ENCODE data around the gene FAM151A. TPM values are rescaled to one million over a fixed set of nuclear protein-coding genes. Genes with fewer than 3 reads are reported as not detected.

The FAM151A gene
- polyA plus RNA-seq, 1 donor (not counting 4 experiments of a cell fraction or from before 2014, with no cell fraction given): 0.07 TPM

DNA sequence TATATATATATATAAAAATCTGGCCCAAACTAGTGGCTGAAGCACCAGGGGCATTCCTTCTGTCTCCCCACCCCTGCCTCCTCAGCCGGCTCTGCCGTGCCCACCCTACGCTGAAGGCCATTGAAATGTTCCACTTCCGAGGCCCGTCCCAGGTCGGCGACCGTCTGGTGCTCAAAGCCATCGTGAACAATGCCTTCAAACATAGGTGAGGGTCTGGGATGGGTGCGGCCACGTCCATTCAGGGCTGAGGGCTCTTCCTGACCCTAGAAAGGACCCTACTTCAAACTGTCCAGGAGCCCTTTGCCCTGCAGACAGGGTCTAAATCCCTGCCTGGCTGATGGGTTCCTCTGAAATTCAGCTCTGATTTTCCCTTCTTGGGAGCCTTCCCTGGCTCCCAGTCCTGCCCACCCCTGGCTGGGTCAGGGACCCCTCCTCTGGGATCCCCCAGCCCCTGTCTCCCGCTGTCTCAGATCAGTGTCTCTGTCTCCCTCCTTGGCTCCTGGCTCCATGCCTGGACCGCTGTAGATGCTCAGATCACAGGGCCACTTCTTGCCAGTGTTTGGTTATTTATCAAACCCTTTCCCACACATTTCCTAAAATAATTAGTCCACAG is 24.0 kb downstream of the FAM151A start:
- Histone ChIP-seq H4K20me1 (ENCODE audit: control insufficient read depth, extremely low read depth, insufficient read depth, low read length) (no peaks in the 10 kb centered on the region), H2AFZ (ENCODE audit: control insufficient read depth, low read length) (no peak overlapping the region), H3K4me3 (ENCODE audit: control insufficient read depth in 2 of 3, extremely low read depth in 1 of 3, insufficient read depth in 2 of 3, low read depth in 1 of 3, low read length in 3 of 3) (no peak overlapping the region), H3K36me3 (ENCODE audit: control insufficient read depth in 2 of 2, extremely low read depth in 1 of 2, insufficient read depth in 2 of 2, low read length in 2 of 2) (no peaks in the 10 kb centered on the region), H3K9ac (ENCODE audit: control insufficient read depth, extremely low read depth, insufficient read depth, low read length) (no peak overlapping the region), H3K27ac (ENCODE audit: control insufficient read depth, insufficient read depth, low read length) (no peak overlapping the region), H3K79me2 (ENCODE audit: control insufficient read depth, insufficient read depth, low read length) (no peaks in the 10 kb centered on the region), H3K9me3 (ENCODE audit: control insufficient read depth, low read depth, low read length) (no peaks in the 10 kb centered on the region), H3K4me2 (ENCODE audit: control insufficient read depth, extremely low read depth, insufficient read depth, low read depth, low read length) (no peak overlapping the region), H3K9me1 (ENCODE audit: control insufficient read depth, extremely low read depth, insufficient read depth, low read length) (no peaks in the 10 kb centered on the region), H3K4me1 (ENCODE audit: control insufficient read depth, extremely low read depth, insufficient read depth, low read length) (peaks cover 6% of the 10 kb centered on the region), H3K27me3 (ENCODE audit: control insufficient read depth, extremely low read depth, insufficient read depth, low read length) (no peaks in the 10 kb centered on the region)
- FAIRE-seq: no peak
- DNase-seq (ENCODE audit: low read depth, low spot score): no peak
- TF ChIP-seq, protein P1, sequence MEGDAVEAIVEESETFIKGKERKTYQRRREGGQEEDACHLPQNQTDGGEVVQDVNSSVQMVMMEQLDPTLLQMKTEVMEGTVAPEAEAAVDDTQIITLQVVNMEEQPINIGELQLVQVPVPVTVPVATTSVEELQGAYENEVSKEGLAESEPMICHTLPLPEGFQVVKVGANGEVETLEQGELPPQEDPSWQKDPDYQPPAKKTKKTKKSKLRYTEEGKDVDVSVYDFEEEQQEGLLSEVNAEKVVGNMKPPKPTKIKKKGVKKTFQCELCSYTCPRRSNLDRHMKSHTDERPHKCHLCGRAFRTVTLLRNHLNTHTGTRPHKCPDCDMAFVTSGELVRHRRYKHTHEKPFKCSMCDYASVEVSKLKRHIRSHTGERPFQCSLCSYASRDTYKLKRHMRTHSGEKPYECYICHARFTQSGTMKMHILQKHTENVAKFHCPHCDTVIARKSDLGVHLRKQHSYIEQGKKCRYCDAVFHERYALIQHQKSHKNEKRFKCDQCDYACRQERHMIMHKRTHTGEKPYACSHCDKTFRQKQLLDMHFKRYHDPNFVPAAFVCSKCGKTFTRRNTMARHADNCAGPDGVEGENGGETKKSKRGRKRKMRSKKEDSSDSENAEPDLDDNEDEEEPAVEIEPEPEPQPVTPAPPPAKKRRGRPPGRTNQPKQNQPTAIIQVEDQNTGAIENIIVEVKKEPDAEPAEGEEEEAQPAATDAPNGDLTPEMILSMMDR (optimal IDR thresholded peaks at IDR 0.05 in 1 of 3, IDR thresholded peaks at IDR 0.05 in 1 of 3, conservative IDR thresholded peaks at IDR 0.05 in 1 of 3; ENCODE audit: extremely low read depth in 1 of 3, insufficient read depth in 2 of 3, low read length in 3 of 3): no peak
- TF ChIP-seq EZH2 (IDR thresholded peaks at IDR 0.05; ENCODE audit: low read length): no peak
- dilution Hi-C loops (cut with MboI; ENCODE audit: extremely low pct_ligation_motif_present, low sequenced_read_pairs): no loop called here

- TF ChIP-seq, protein P1 (optimal IDR thresholded peaks at IDR 0.05 in 1 of 3, IDR thresholded peaks at IDR 0.05 in 1 of 3, conservative IDR thresholded peaks at IDR 0.05 in 1 of 3; ENCODE audit: extremely low read depth in 1 of 3, insufficient read depth in 2 of 3, low read length in 3 of 3): no peak
- no peak for TF ChIP-seq EZH2 (IDR thresholded peaks at IDR 0.05; ENCODE audit: low read length)
- H3K4me2 ChIP-seq (ENCODE audit: control insufficient read depth, extremely low read depth, insufficient read depth, low read depth, low read length): no peak overlapping the region
- H3K4me3 ChIP-seq (ENCODE audit: control insufficient read depth in 2 of 3, extremely low read depth in 1 of 3, insufficient read depth in 2 of 3, low read depth in 1 of 3, low read length in 3 of 3): no peak overlapping the region
- no peaks in the 10 kb centered on the region for H3K4me1 ChIP-seq (ENCODE audit: control insufficient read depth, extremely low read depth, insufficient read depth, low read length)
- H3K9me3 ChIP-seq (ENCODE audit: control insufficient read depth, low read depth, low read length): no peaks in the 10 kb centered on the region
- H3K9ac ChIP-seq (ENCODE audit: control insufficient read depth, extremely low read depth, insufficient read depth, low read length): no peak overlapping the region
- H2AFZ ChIP-seq (ENCODE audit: control insufficient read depth, low read length): no peak overlapping the region
- H3K79me2 ChIP-seq (ENCODE audit: control insufficient read depth, insufficient read depth, low read length): no peaks in the 10 kb centered on the region
- no peaks in the 10 kb centered on the region for H3K27me3 ChIP-seq (ENCODE audit: control insufficient read depth, extremely low read depth, insufficient read depth, low read length)
- no peaks in the 10 kb centered on the region for H3K36me3 ChIP-seq (ENCODE audit: control insufficient read depth in 2 of 2, extremely low read depth in 1 of 2, insufficient read depth in 2 of 2, low read length in 2 of 2)
- FAIRE-seq (no peak), DNase-seq (ENCODE audit: low read depth, low spot score) (no peak)
- dilution Hi-C loops (cut with MboI; ENCODE audit: extremely low pct_ligation_motif_present, low sequenced_read_pairs): no loop called here
- H3K27ac ChIP-seq (ENCODE audit: control insufficient read depth, insufficient read depth, low read length): no peak overlapping the region
- H4K20me1 ChIP-seq (ENCODE audit: control insufficient read depth, extremely low read depth, insufficient read depth, low read length): no peaks in the 10 kb centered on the region
- H3K9me1 ChIP-seq (ENCODE audit: control insufficient read depth, extremely low read depth, insufficient read depth, low read length): no peaks in the 10 kb centered on the region
Measured at GRCh38 chr1:54597455-54598030, 25.8 kb downstream of the FAM151A start.

Data from keratinocyte (primary cell).